ENCODE data around the gene MGRN1. TPM values are rescaled to one million over a fixed set of nuclear protein-coding genes. Genes with fewer than 3 reads are reported as not detected.

The MGRN1 gene
- total and polyA plus RNA-seq, 2 of the 13 experiments (the other 11 are each of a cell fraction or from before 2014, with no cell fraction given): 11.9 to 12.6 TPM

GRCh38 chr16:4614571-4615383 is 9.8 kb upstream of the MGRN1 start, which contains the start of gene UBALD1 (continued):
- 0 out of 2 replicates have a peak, but pooled peaks have one; percentile 75 for TF ChIP-seq ARNT2 (CRISPR knock-in tag; IDR thresholded peaks at IDR 0.05; ENCODE audit: low read depth)
- TF ChIP-seq ATF4 (CRISPR knock-in tag; IDR thresholded peaks at IDR 0.05): peak in 1 of 2 experiments; percentile 70; a peak in 2 of 4 replicates
- peak; percentile 92 for TF ChIP-seq FOXA3 (CRISPR knock-in tag; IDR thresholded peaks at IDR 0.05)
- TF ChIP-seq RARA (CRISPR knock-in tag; IDR thresholded peaks at IDR 0.05): 0 out of 2 replicates have a peak, but pooled peaks have one; percentile 39
- TF ChIP-seq SMAD3 (CRISPR knock-in tag; IDR thresholded peaks at IDR 0.05): no peak
- no peak for TF ChIP-seq ZNF572 (CRISPR knock-in tag; IDR thresholded peaks at IDR 0.05)
- TF ChIP-seq, protein P1, sequence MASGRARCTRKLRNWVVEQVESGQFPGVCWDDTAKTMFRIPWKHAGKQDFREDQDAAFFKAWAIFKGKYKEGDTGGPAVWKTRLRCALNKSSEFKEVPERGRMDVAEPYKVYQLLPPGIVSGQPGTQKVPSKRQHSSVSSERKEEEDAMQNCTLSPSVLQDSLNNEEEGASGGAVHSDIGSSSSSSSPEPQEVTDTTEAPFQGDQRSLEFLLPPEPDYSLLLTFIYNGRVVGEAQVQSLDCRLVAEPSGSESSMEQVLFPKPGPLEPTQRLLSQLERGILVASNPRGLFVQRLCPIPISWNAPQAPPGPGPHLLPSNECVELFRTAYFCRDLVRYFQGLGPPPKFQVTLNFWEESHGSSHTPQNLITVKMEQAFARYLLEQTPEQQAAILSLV (CRISPR knock-in tag; IDR thresholded peaks at IDR 0.05; ENCODE audit: borderline replicate concordance): no peak; the same call in 1 of the 2 replicates
- TF ChIP-seq HINFP (CRISPR knock-in tag; IDR thresholded peaks at IDR 0.05; ENCODE audit: low read depth): 0 out of 2 replicates have a peak, but pooled peaks have one; percentile 38
- 0 out of 2 replicates have a peak, but pooled peaks have one; percentile 58 for TF ChIP-seq ETV6 (CRISPR knock-in tag; conservative IDR thresholded peaks at IDR 0.05)
- no peak for TF ChIP-seq PITX1 (CRISPR knock-in tag; IDR thresholded peaks at IDR 0.05)
- TF ChIP-seq, protein P2, sequence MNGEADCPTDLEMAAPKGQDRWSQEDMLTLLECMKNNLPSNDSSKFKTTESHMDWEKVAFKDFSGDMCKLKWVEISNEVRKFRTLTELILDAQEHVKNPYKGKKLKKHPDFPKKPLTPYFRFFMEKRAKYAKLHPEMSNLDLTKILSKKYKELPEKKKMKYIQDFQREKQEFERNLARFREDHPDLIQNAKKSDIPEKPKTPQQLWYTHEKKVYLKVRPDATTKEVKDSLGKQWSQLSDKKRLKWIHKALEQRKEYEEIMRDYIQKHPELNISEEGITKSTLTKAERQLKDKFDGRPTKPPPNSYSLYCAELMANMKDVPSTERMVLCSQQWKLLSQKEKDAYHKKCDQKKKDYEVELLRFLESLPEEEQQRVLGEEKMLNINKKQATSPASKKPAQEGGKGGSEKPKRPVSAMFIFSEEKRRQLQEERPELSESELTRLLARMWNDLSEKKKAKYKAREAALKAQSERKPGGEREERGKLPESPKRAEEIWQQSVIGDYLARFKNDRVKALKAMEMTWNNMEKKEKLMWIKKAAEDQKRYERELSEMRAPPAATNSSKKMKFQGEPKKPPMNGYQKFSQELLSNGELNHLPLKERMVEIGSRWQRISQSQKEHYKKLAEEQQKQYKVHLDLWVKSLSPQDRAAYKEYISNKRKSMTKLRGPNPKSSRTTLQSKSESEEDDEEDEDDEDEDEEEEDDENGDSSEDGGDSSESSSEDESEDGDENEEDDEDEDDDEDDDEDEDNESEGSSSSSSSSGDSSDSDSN (CRISPR knock-in tag; IDR thresholded peaks at IDR 0.05): peak; percentile 70
- 0 out of 2 replicates have a peak, but pooled peaks have one; percentile 38 for TF ChIP-seq ZNF674 (CRISPR knock-in tag; IDR thresholded peaks at IDR 0.05; ENCODE audit: low read depth)
- no peak; the same call in 1 of the 2 replicates for TF ChIP-seq ZNF383 (CRISPR knock-in tag; IDR thresholded peaks at IDR 0.05; ENCODE audit: borderline replicate concordance)
- TF ChIP-seq REL (CRISPR knock-in tag; conservative IDR thresholded peaks at IDR 0.05): peak; percentile 54
- TF ChIP-seq SMARCE1 (IDR thresholded peaks at IDR 0.05; ENCODE audit: borderline replicate concordance): no peak
- TF ChIP-seq NCOR1 (IDR thresholded peaks at IDR 0.05; ENCODE audit: borderline replicate concordance, low read length): no peak
- 0 out of 2 replicates have a peak, but pooled peaks have one; percentile 13 for TF ChIP-seq ZBTB7A (CRISPR knock-in tag; IDR thresholded peaks at IDR 0.05)
- TF ChIP-seq ZNF264 (CRISPR knock-in tag; IDR thresholded peaks at IDR 0.05): no peak
- TF ChIP-seq ZNF441 (CRISPR knock-in tag; IDR thresholded peaks at IDR 0.05; ENCODE audit: borderline replicate concordance): peak; percentile 91
- no peak for TF ChIP-seq RAD51 (IDR thresholded peaks at IDR 0.05; ENCODE audit: borderline replicate concordance)
- no peak for TF ChIP-seq ZNF550 (CRISPR knock-in tag; IDR thresholded peaks at IDR 0.05; ENCODE audit: borderline replicate concordance)
- peak; percentile 20; the same call in 1 of the 2 replicates for TF ChIP-seq HMG20A (CRISPR knock-in tag; IDR thresholded peaks at IDR 0.05; ENCODE audit: borderline replicate concordance)
- TF ChIP-seq JUNB (CRISPR knock-in tag; IDR thresholded peaks at IDR 0.05; ENCODE audit: borderline replicate concordance): peak; percentile 88
- TF ChIP-seq RXRA (CRISPR knock-in tag; IDR thresholded peaks at IDR 0.05): peak; percentile 55; the same call in 1 of the 2 replicates
- no peak for TF ChIP-seq SMC3 (IDR thresholded peaks at IDR 0.05; ENCODE audit: low read length)

Data from HepG2 (cell line).